ENCODE results near the gene CRTC1.

The CRTC1 gene

GRCh38 chr19:18773682-18774081 is 90.2 kb downstream of the CRTC1 start:
- no peak for DNase-seq

DNA sequence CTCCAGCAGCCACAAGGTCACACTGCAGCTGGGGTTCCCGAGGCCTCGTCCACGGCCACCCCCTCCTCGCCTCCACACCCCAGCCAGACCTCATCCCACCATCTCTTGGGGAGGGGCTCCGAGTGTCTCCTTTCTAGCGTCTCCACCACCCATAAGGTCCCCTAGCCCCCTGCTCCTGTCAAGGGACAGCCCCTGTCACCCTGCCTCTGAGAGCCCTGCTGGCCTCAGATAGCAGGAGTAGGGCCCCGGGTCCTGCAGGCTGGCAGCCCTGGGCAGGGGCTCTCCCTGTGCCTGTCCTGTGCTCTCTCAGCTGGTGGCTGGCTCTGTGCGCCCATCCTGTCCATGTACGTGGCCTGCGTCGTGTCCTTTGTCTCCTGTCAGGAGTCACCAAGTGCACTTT is 90.6 kb downstream of the CRTC1 start:
- no peak for DNase-seq

GRCh38 chr19:18774782-18775444 is 91.4 kb downstream of the CRTC1 start:
- DNase-seq, result no peak

- no peak for DNase-seq
These were observed 92.3 kb downstream of the CRTC1 start for GRCh38 chr19:18775586-18776287.

- no peak for DNase-seq
These were observed 92.8 kb downstream of the CRTC1 start for GRCh38 chr19:18776288-18776594.

DNA sequence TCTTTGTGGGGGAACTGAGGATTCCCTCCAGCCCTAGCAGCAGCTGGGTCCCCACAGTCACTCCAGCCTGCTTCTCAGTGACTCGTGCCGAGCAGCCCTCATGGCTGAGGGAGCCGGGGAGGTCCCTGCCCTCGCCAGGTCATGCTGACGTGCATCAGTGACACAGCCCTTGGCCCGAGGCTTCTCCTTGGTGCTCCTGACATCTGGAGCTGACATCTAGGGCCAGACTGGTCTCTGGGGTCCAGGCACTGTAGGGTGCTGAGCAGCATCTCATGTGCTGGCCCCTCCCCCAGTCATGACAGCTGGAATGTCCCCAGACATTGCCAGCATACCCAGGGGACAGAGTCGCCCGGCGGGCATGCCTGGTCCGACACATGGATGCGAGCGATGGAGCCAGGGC is 93.3 kb downstream of the CRTC1 start:
- no peak for DNase-seq

GRCh38 chr19:18777301-18778075 is 94.0 kb downstream of the CRTC1 start:
- DNase-seq, result no peak

- DNase-seq, result no peak
These were observed 94.6 kb downstream of the CRTC1 start for GRCh38 chr19:18778076-18778389.

GRCh38 chr19:18778826-18779495 is 95.5 kb downstream of the CRTC1 start:
- DNase-seq, result no peak

- DNase-seq, result no peak
These were observed 96.6 kb downstream of the CRTC1 start for GRCh38 chr19:18780081-18780480.

DNA sequence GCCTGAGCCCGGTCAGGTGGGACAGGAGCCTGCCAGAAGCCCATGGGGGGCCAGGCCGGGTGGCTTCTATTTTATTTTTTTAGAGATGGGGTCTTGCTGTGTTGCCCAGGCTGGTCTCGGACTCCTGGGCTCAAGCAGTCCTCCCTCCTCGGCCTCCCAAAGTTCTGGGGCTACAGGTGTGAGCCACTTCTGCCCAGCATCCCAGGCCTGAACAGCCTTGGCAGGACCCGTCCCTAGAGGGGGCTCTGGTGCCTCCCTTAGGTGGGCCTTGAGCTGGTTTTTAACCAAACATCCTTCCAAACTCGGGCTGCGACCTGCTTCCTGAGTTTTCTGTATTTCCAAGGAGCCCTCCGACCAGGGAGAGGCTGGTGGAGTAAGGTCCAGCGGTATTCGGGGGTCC is 97.2 kb downstream of the CRTC1 start:
- no peak for DNase-seq

- DNase-seq, result no peak
These were observed 97.6 kb downstream of the CRTC1 start for GRCh38 chr19:18781047-18781600.

DNA sequence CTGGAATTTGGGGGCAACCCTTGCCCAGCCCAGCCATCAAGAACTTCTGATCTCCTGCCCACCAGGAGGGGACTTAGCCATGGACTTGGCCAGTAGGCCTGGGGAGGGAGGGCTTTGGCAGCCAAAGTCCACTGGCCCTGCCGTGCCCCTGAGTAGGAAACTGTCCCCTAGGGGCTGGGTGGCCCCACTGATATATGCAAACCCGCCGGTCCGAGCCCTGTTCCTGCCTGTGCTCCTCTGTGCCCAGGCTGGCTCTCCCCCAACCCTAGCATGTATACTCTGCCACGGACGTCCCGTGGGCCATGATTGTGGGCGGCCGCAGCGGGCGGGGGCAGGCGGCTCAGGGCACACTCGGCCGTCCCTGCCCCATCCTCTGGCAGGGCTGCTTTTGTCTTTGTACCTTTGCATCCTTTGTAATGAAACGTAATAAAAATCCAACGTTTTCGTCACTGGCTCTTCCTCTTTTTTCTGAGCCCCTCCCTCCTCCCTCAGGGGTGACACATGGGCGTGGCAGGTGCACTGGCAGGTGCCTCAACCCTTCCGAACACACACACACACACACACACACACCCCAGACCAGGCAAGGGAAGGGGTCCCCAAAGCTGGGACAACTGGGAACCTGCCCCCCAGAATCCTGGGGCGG is 98.5 kb downstream of the CRTC1 start:
- DNase-seq, result no peak

DNA sequence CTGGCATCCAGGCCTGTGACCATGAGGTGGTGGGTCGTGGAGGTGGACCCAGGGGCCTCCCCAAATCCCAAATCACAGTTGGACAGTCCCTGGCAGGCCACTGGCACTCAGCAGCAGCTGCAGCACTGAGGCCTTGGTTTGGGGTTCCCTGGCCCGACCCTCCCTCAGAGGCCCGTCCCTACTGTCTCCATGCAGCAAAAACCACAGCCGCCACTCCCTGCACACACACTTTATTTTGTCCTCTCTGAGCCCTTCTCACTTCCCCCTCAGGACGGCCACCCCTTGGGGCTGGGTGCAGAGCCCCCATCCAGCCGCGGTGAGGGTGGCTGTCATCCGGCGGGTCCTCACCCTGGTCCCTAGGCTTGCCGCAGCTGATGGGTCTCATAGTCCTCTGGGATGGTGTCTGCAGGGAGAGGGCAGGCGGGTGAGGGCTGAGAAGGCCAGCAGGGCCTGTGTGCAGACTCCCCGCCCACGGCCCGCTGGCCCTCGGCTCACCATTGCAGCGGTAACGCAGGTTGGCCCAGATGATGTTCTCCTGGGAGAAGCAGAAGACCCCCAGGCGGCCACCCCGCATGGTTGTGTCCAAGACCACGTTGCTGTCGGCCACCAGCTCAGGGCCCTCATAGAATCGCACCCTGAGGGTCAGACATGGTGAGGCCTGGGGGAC is 99.2 kb downstream of the CRTC1 start:
- no peak for DNase-seq

GRCh38 chr19:18783958-18784785 is 100.7 kb downstream of the CRTC1 start:
- DNase-seq, result no peak

- DNase-seq, result no peak
These were observed 101.3 kb downstream of the CRTC1 start for GRCh38 chr19:18784786-18785120.

GRCh38 chr19:18785179-18786124 is 102.0 kb downstream of the CRTC1 start:
- peak; percentile 14 for DNase-seq

- DNase-seq, result no peak
These were observed 105.3 kb downstream of the CRTC1 start for GRCh38 chr19:18788529-18789421.

DNA sequence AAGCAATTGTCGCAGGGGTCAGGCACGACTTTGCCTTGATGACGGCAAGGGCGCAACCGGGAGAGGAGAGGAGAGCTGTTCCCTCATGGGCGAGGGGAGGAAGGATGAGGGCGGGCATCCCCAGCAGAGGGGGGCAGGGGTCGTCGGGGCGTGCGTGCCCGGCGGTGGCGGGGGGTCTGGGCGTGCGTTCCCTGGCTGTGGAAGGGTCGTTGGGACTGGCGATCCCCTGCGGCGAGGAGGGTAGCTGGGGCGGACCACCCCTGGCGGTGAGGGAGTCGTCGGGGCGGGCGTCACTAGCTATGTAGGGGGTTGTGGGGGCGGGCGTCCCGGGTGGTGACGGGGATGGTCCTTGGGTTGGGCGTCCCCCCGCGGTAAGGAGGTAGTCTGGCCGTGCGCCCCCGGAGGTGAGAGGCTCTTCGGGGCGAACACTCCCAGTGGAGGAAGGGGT is 106.0 kb downstream of the CRTC1 start:
- DNase-seq, result no peak

Measured in COR-L47 (cell line).